GM18909 (cell line): Measurements from ENCODE around the gene FMNL2.

ENCODE experiments used
- ATAC-seq: cut with Tn5 transposase; IDR thresholded peaks from one replicate; pipeline ENCODE4 v1.9.1; 2021; ENCODE audit warnings: mild to moderate bottlenecking; ENCODE audit not compliant: unreplicated experiment, poor library complexity

The FMNL2 gene

GRCh38 chr2:152399003-152399402 lies 64.0 kb downstream of the FMNL2 start:
- ATAC-seq = no peak

DNA sequence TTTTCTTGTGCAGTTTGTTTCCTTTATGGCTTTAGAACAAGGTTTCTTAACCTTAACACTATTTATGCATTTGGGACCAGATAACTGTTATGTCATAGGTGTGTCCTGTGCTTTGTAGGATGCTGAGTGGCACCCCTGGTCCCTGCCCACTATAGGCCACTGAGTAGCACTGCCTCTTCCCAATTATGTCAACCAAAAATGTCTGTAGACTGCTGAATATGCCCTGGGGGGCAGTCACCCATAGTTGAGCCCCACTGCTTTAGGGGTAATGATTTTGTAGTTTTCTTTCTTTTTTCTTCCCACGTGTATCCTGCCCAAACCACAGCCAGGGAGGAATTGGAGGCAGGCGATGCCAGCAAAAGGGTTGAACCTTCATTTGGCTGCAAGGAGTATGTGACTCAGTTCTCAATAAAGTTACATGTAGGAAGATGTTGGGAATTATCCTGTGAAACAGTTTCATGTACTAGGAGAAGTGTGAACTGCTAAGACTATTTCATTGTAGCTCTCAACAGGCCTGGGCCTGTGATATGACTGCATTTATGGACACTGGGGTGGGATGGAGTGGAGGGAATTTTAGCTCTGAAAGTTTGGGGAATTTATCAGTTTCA lies 65.7 kb downstream of the FMNL2 start:
- no peak for ATAC-seq

- ATAC-seq = no peak
Measured at GRCh38 chr2:152402780-152403759, 68.1 kb downstream of the FMNL2 start.

DNA sequence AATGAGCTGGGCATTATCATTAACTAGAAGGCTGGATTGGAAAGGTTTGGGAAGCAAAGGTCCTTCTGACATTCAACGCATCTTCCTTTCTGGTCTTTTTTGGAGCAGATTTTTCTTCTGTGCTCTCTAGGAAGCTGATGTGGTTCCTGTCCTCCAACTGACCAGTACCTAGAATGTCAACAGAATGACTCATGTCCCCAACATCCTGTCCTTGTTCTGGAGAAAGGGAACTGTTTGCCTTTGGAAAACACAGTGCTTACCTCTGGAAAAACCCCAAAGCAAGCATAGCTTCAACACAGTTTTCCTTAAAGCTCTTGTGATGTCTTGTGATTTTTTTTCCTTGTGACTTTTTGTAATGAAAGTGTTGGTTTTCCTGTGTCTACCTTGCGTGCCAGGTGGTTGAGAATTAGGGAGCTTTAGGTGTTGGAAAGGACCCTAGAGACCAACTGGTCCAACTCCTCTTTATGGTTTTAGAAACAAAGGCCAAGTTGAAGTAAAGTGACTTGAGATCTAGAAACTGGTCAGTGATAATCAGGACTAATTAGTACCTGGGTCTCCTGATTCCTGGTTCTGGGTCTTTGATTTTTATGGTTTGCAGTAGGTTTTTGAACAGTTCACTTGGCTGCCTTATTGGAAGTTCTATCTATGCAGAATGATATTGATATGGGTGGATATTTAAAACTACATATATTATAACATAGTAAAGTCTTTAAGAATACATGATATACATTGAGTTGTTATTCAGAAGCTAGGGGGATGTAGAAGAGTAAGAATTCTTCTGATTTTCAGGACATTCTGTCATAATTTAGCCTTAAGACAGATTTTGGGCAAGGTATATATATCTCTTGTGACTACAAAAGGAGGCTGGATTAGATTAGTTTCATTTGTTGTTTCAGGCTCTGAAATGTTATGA lies 70.5 kb downstream of the FMNL2 start:
- no peak for ATAC-seq

GRCh38 chr2:152406119-152406835 lies 71.3 kb downstream of the FMNL2 start:
- ATAC-seq = no peak

DNA sequence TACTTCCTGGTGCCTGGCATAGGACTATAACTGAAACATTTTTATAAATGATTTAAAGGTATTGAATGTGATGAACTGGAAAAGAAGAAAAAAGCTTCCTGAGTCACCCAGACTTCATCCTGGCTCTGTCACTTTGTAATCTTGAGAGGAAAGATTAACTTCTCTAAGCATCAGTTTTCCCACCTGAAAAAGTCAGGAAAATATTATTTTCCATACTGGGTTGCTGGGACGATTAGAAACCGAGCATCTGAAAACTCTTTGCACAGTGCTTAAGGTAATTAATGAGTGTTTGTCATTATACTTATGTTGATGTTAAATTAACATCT lies 71.8 kb downstream of the FMNL2 start:
- no peak for ATAC-seq

DNA sequence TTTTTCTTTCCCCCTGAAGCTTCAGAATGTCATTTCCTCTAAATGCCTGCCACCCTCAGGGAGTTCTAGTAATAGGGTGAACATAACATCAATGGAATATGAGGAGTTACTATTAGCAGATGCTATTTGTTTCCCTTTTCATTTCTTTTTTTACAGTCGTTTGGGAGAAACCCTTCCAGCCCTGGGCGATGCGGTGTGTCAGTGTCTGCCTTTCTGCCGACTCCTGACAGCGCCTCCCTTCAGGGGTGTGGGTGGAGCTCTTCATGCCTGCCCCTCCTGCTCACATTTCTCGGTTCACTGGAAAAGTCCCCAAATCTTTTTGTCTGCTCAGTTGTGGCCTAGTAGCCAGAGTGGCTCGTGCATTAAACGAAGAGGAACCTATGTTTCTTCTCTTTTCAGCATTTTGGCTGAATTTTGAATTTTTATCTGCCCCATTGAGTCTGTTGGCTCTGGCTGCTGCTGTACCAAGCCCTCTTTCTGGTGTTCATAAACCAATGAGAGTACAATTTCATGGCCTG lies 72.3 kb downstream of the FMNL2 start:
- ATAC-seq = peak; percentile 85

DNA sequence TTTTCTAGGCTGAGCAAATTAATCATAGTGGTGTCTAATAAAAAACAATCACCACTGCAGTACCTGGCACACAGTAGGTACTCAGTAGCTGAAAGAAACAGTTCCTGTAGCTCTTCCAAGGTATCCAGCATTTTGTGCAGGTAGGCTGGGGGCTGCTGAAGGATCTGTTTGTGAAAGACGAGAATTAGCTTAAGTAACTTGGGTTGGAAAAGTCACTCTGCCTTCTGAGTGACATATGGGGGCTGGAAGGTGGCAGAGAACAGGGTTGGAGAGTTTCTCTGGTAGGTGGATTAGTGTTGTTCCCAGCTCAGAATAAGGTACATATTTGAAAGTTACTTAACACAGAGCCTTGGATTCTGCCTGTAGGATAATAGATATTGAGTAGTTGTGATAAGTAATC lies 72.8 kb downstream of the FMNL2 start:
- no peak for ATAC-seq

- no peak for ATAC-seq
Measured at GRCh38 chr2:152408254-152408653, 73.3 kb downstream of the FMNL2 start.

DNA sequence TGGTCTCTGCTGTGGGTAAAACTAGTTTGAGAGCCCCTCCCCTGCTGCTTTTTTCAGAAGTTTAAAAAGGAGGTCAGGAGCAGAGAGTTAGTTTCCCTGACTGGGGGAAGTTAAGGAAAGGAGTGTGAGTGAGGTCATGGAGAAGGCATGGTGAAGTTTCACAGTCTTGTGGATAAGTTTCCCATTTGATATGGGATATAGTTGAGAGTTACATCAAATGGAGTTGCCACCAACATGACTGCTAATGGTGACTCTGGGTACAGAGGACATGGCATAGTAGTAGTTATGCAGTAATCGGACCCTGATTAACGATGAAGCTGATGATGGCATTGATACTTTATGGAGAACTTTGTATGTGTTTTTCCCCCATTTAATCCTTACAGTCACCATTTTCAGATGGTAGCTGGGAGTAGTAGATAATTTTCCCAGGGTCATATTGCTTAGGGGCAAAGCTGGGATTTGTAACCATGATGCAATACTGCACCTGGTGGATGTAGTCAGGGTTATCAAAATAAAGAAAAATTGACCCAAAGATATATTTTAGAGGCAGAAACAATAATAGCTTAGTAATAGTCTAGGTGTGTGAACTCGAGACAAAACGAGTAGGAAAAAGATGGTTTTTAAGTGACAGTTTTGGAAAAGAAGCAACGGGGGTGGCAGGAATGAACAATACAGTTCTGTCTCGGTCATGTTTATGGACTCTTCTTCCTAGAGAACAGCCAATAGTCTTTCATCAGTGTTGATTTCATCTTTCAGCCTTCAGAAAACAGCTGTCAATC lies 74.6 kb downstream of the FMNL2 start:
- ATAC-seq = no peak

- ATAC-seq = no peak
Measured at GRCh38 chr2:152410165-152410597, 75.2 kb downstream of the FMNL2 start.

DNA sequence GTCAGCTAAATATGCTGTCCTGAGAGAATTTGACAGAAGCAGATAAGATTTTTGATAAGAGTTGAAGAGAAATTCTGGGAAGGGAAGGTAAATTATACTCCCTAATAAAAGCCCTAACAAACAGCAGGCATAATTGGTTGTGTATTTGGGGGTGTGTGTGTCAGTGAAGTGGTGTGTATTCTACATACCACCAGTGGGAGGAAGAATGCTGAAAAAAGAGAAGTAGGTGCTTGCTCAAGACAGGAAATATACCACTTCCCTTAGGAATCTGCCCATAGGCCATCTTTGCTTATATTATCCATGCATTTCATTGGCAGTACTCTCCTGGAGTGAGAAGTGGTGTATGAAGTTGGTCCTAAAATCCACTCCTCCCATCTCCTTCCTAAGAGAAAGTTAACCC lies 76.2 kb downstream of the FMNL2 start:
- no peak for ATAC-seq

DNA sequence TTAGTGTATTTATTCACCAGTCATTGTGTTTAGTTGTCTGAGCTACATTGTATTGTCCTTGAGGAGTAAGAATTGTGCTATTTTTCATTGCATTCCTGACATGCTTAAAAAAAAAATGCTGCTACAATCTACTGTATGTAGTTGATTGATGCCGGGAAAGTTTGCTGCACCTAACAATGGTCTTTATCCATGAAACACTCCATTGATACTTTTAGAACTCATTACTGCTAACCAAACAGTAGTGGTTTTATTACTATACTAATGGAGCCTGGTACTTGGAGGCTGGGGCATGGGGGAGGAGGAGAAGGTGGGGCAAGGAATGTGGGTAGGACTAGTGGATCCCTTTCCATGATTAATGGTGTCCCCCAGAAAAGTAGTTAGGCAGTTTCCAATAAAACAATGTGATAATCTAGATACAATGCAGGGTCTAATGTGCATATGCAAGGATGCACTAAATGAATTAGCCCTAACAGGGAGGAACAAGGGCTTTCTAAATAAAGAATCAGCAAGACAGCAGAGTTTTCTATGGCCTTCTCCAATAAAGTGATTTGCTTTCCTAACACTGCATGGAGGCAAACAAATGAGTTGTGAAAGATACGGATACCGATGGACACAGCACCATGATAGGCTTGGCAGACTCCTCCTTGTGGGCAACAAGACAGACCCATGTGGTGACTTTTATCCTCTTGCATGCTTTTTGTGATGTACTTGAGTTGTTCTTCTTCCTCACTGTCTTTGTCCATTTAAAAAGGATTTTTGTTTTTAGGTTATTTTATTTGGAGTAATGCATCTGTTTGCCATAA lies 78.5 kb downstream of the FMNL2 start:
- ATAC-seq = no peak

DNA sequence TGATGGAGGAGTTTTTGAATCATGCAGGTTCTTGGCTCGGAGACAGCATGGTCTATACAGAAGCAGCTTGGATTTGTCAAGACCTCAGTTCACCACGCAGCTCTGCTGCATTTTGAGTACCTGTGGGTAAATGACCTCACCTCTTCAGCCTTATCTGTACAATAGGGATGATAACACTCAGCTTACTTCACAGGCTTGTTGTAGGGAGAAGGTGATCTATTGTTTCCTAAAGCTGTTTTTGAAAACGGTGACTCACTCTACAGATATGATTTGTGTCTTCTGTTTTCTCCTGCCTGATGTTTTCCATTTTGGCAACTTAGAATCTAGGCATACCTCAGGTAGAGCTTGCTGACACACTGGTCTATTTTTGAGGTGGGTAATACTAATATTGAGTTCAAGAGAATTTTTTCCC lies 80.3 kb downstream of the FMNL2 start:
- no peak for ATAC-seq

DNA sequence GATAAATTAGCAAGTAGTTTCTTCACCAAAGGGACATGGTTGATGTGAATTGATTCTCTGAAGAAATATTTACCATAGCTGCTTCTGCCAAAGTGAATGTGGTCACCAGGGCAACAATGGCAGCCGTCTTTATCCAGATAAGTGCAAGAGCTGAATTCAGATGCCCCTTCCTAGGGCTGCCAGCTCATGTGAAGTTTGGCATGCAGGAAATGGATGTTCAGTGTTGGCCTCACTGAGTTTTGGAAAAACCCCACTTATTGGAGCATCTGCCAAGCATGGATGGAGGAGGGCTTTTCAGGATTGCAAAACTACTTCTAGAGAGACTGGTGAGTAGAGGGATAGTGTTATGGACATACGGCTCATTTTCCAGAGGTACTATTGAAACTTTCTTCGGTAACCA lies 80.8 kb downstream of the FMNL2 start:
- ATAC-seq = no peak

GRCh38 chr2:152418688-152419087 lies 83.7 kb downstream of the FMNL2 start:
- ATAC-seq = no peak

DNA sequence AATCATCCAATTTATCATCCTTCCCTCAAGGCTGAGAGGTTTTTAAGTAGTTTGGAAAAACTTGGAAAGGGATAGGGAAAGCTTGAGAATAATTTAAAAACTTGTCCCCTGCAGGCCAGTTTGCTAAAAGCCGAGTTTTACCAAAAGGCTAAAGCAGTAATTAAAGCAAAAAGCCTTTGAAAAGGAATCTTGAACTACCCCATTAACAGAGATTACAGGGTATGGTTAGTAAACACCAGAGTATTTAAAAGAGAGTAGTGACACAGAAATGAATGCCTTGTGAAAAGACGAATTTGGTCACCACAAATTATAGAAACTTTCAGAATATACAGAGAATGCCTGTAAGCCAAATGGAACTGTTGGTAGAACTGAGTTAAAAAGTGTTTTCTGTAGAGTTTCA lies 85.0 kb downstream of the FMNL2 start:
- no peak for ATAC-seq

DNA sequence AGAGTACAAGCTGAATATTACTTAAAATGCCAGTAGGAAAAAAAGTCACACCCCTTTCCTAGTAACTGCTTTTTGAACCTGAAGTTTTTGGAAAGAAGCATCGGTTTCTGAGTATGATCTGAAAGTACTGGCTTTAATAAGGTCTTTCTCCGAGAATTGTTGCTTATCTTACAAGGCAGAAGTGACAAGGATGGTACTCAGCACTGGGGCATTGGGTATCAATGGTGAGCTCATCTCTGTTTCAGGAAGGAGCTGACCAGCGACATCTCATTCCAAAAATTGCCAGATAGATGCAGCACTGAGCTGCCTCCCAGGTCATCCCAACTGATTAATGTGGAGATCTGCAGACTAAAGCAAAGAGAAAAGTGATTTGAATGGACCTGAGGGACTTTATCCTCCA lies 85.4 kb downstream of the FMNL2 start:
- ATAC-seq = no peak
